Neuronal stem cell (in vitro differentiated cells): ENCODE measurements around the gene EHBP1L1.

Source experiments
- DNase-seq: peaks from one replicate; pipeline ENCODE4 v3.0.0-alpha.2; 2013; ENCODE audit warnings: low spot score
- H2AFZ ChIP-seq: one replicate; pipeline ENCODE4 v1.6.1; 2013; ENCODE audit warnings: mild to moderate bottlenecking, low read length, inconsistent platforms
- H2AK5ac ChIP-seq: 2 replicates; pipeline ENCODE4 v1.6.1; 2013; ENCODE audit warnings: low read depth, mild to moderate bottlenecking, inconsistent platforms, low read length, moderate library complexity, mixed read lengths
- H2BK120ac ChIP-seq: 2 replicates; pipeline ENCODE4 v1.6.1; 2013; ENCODE audit warnings: low read depth, mild to moderate bottlenecking, inconsistent platforms, low read length, moderate library complexity, mixed read lengths
- H2BK12ac ChIP-seq: one replicate; pipeline ENCODE4 v1.6.1; 2013; ENCODE audit warnings: low read length, inconsistent platforms
- H2BK15ac ChIP-seq: 2 replicates; pipeline ENCODE4 v1.6.1; 2013; ENCODE audit warnings: mild to moderate bottlenecking, low read length, inconsistent platforms, mixed read lengths
- H2BK5ac ChIP-seq: one replicate; pipeline ENCODE4 v1.6.1; 2013; ENCODE audit warnings: inconsistent platforms, mild to moderate bottlenecking, low read length, moderate library complexity
- H3K14ac ChIP-seq: one replicate; pipeline ENCODE4 v1.6.1; 2013; ENCODE audit warnings: low read length, inconsistent platforms
- H3K18ac ChIP-seq: 2 replicates; pipeline ENCODE4 v1.6.1; 2013; ENCODE audit warnings: low read length, inconsistent platforms
- H3K23ac ChIP-seq: 2 replicates; pipeline ENCODE4 v1.6.1; 2013; ENCODE audit warnings: low read depth, mild to moderate bottlenecking, mixed read lengths, low read length, inconsistent platforms; ENCODE audit not compliant: poor library complexity
- H3K27ac ChIP-seq: replicated peaks from 3 replicates; pipeline ENCODE4 v1.5.1; 2013; ENCODE audit warnings: low read length, inconsistent platforms
- H3K27me3 ChIP-seq, 3 experiments: 2 replicates each; pipeline ENCODE4 v1.6.1; 2013; ENCODE audit warnings: low read length in 3 of 3, mild to moderate bottlenecking in 2 of 3, inconsistent platforms in 1 of 3, low read depth in 1 of 3, mixed read lengths in 1 of 3, moderate library complexity in 1 of 3; ENCODE audit not compliant: control insufficient read depth in 3 of 3, insufficient read depth in 3 of 3
- H3K36me3 ChIP-seq, 2 donors: replicated peaks in 1 of 2; 2 replicates each; pipeline ENCODE4 v1.6.1; 2013; ENCODE audit warnings: low read length in 2 of 2; ENCODE audit not compliant: control insufficient read depth in 2 of 2, insufficient read depth in 2 of 2
- H3K4ac ChIP-seq: 2 replicates; pipeline ENCODE4 v1.6.1; 2013; ENCODE audit warnings: inconsistent platforms, mild to moderate bottlenecking, low read length, moderate library complexity
- H3K4me1 ChIP-seq, 2 donors: 1 replicate in 1 of 2; 2 replicates in 1 of 2; pipeline ENCODE4 v1.6.1; 2013; ENCODE audit warnings: low read length in 2 of 2, low read depth in 1 of 2; ENCODE audit not compliant: control insufficient read depth in 2 of 2, insufficient read depth in 1 of 2
- H3K4me2 ChIP-seq: one replicate; pipeline ENCODE4 v1.6.1; 2013; ENCODE audit warnings: mild to moderate bottlenecking, low read length, inconsistent platforms; ENCODE audit not compliant: insufficient read depth, poor library complexity, severe bottlenecking
- H3K4me3 ChIP-seq, 2 donors: 2 replicates each; pipeline ENCODE4 v1.5.1; 2013; ENCODE audit warnings: low read length in 2 of 2, mild to moderate bottlenecking in 2 of 2, inconsistent platforms in 1 of 2, moderate library complexity in 1 of 2
- H3K79me1 ChIP-seq: one replicate; pipeline ENCODE4 v1.6.1; 2013; ENCODE audit warnings: low read depth, mild to moderate bottlenecking, inconsistent platforms, low read length, moderate library complexity
- H3K9ac ChIP-seq: one replicate; pipeline ENCODE4 v1.6.1; 2013; ENCODE audit warnings: mild to moderate bottlenecking, low read depth, low read length, inconsistent platforms; ENCODE audit not compliant: poor library complexity
- H3K9me3 ChIP-seq, 2 donors: replicated peaks in 1 of 2; 2 replicates each; pipeline versions ENCODE3 to v1.6.1; 2013; ENCODE audit warnings: low read length in 2 of 2, mild to moderate bottlenecking in 2 of 2, inconsistent platforms in 1 of 2, low read depth in 1 of 2, mixed read lengths in 1 of 2, moderate library complexity in 1 of 2; ENCODE audit not compliant: control insufficient read depth in 2 of 2, insufficient read depth in 1 of 2
- H4K8ac ChIP-seq: one replicate; pipeline ENCODE4 v1.6.1; 2013; ENCODE audit warnings: low read depth, mild to moderate bottlenecking, inconsistent platforms, low read length, moderate library complexity
- H4K91ac ChIP-seq: one replicate; pipeline ENCODE4 v1.6.1; 2013; ENCODE audit warnings: low read length, low read depth, mild to moderate bottlenecking, inconsistent platforms; ENCODE audit not compliant: poor library complexity
- WGBS, 2 donors: extraction: QIAGEN DNeasy Blood & Tissue Kit; methylation state at CpG; one replicate each; pipeline ENCODE4 v1.1.7; 2013; ENCODE audit warnings: missing lambda C conversion rate in 2 of 2, mixed read lengths in 1 of 2; ENCODE audit not compliant: insufficient read length in 2 of 2, insufficient replicate concordance in 1 of 2; ENCODE audit errors: extremely low coverage in 2 of 2; 5-methylcytosine and 5-hydroxymethylcytosine counted together

EHBP1L1 gene

GRCh38 chr11:65615950-65616574 is 40.2 kb downstream of the EHBP1L1 start:
- DNase-seq, result no peak
- no CpG with 5 or more reads among the region's 50 CpGs for WGBS, 2 donors

GRCh38 chr11:65616575-65617001 is 40.7 kb downstream of the EHBP1L1 start:
- WGBS, 2 donors, result no CpG with 5 or more reads among the region's 10 CpGs
- no peak overlapping the region for H2BK15ac ChIP-seq

More at GRCh38 chr11:65615950-65616574, 40.2 kb downstream of the EHBP1L1 start:
- H2BK5ac ChIP-seq, result no peak overlapping the region
- H4K8ac ChIP-seq, result no peak overlapping the region
- H2AK5ac ChIP-seq, result peak overlapping the region; percentile 60
- H3K9me3 ChIP-seq, result no peaks in the 10 kb centered on the region
- peak overlapping the region; percentile 72 for H2AFZ ChIP-seq
- no peaks in the 10 kb centered on the region for H3K27me3 ChIP-seq
- H3K79me1 ChIP-seq, result peaks cover 23% of the 10 kb centered on the region
- H3K14ac ChIP-seq, result peak overlapping the region; percentile 87
- H3K4me2 ChIP-seq, result peak overlapping the region; percentile 90
- no peak overlapping the region for H4K91ac ChIP-seq
- H2BK15ac ChIP-seq, result no peak overlapping the region
- H3K9ac ChIP-seq, result peak overlapping the region; percentile 91
- H3K27ac ChIP-seq, result peak overlapping the region; percentile 74
- no peak overlapping the region for H3K4ac ChIP-seq
- peak overlapping the region; percentile 96 to 98 for H3K4me3 ChIP-seq
- no peak overlapping the region for H2BK120ac ChIP-seq
- peaks cover 34 to 64% of the 10 kb centered on the region in 2 donors for H3K36me3 ChIP-seq
- H3K18ac ChIP-seq, result peak overlapping the region; percentile 80
- peaks cover 21 to 31% of the 10 kb centered on the region in 2 donors for H3K4me1 ChIP-seq
- no peak overlapping the region for H2BK12ac ChIP-seq
- H3K23ac ChIP-seq, result no peak overlapping the region

GRCh38 chr11:65617136-65617850 is 41.4 kb downstream of the EHBP1L1 start:
- Histone ChIP-seq H2BK15ac (no peak overlapping the region), H4K91ac (no peak overlapping the region), H3K79me1 (peaks cover 30% of the 10 kb centered on the region), H3K4me2 (no peak overlapping the region), H4K8ac (no peak overlapping the region), H3K23ac (no peak overlapping the region), H2BK12ac (no peak overlapping the region), H3K9me3 (peaks cover 0 to 2% of the 10 kb centered on the region in 2 donors), H2BK120ac (no peak overlapping the region), H3K4me1 (peaks cover 16 to 19% of the 10 kb centered on the region in 2 donors), H3K27me3 (no peaks in the 10 kb centered on the region), H2AFZ (no peak overlapping the region), H3K36me3 (peaks cover 33 to 65% of the 10 kb centered on the region in 2 donors), H2AK5ac (no peak overlapping the region), H3K4ac (no peak overlapping the region), H2BK5ac (no peak overlapping the region), H3K14ac (no peak overlapping the region), H3K27ac (no peak overlapping the region), H3K4me3 (peak overlapping the region in 1 of 2 donors; percentile 98), H3K9ac (no peak overlapping the region), H3K18ac (no peak overlapping the region)
- DNase-seq, result no peak
- WGBS, 2 donors, result no CpG with 5 or more reads among the region's 17 CpGs

More at GRCh38 chr11:65616575-65617001, 40.7 kb downstream of the EHBP1L1 start:
- H2BK12ac ChIP-seq, result no peak overlapping the region
- H3K9me3 ChIP-seq, result peaks cover 0 to under 1% of the 10 kb centered on the region in 2 donors
- DNase-seq, result no peak
- peak overlapping the region; percentile 26 for H3K27ac ChIP-seq
- H3K4me3 ChIP-seq, result peak overlapping the region; percentile 96 to 98
- H3K14ac ChIP-seq, result no peak overlapping the region
- peaks cover 24% of the 10 kb centered on the region for H3K79me1 ChIP-seq
- no peak overlapping the region for H3K9ac ChIP-seq
- H3K4me1 ChIP-seq, result peaks cover 19 to 26% of the 10 kb centered on the region in 2 donors
- H2AFZ ChIP-seq, result no peak overlapping the region
- no peak overlapping the region for H4K8ac ChIP-seq
- no peak overlapping the region for H3K4ac ChIP-seq
- no peak overlapping the region for H2BK120ac ChIP-seq
- peak overlapping the region; percentile 60 for H2AK5ac ChIP-seq
- no peak overlapping the region for H4K91ac ChIP-seq
- H3K36me3 ChIP-seq, result peaks cover 35 to 63% of the 10 kb centered on the region in 2 donors
- H3K27me3 ChIP-seq, result no peaks in the 10 kb centered on the region
- H2BK5ac ChIP-seq, result no peak overlapping the region
- no peak overlapping the region for H3K23ac ChIP-seq
- no peak overlapping the region for H3K18ac ChIP-seq
- peak overlapping the region; percentile 90 for H3K4me2 ChIP-seq
